Measurements from ENCODE around the gene EFR3B. TPM values are rescaled to one million over a fixed set of nuclear protein-coding genes. Genes with fewer than 3 reads are reported as not detected.

Gene EFR3B
- total RNA-seq, 5 donors from 2014 or later (not counting 1 experiment from before 2014, with no cell fraction given), result 0.09 to 0.10 (median 0.09) TPM; not detected in 2

GRCh38 chr2:25187729-25188350 lies 146.0 kb downstream of the EFR3B start:
- ChIA-PET CTCF (no interaction called here), POLR2A (no interaction called here)
- Mint-ChIP-seq H3K27me3 (peaks cover 2 to 4% of the 10 kb centered on the region in 2 donors), H3K4me1 (no peaks in the 10 kb centered on the region), H3K9me3 (no peaks in the 10 kb centered on the region), H3K36me3 (no peaks in the 10 kb centered on the region), H3K4me3 (no peak overlapping the region), H3K27ac (no peak overlapping the region)
- WGBS (ENCODE audit: insufficient coverage), result 67% methylated on average over 7 of the region's 11 CpGs
- Histone ChIP-seq H3K9me3 (no peaks in the 10 kb centered on the region), H3K27ac (ENCODE audit: low read length) (no peak overlapping the region), H3K4me3 (ENCODE audit: control insufficient read depth in 1 of 2, extremely low read depth in 1 of 2, low read length in 1 of 2) (no peak overlapping the region), H3K36me3 (ENCODE audit: control insufficient read depth in 2 of 2, extremely low read depth in 1 of 2, insufficient read depth in 1 of 2, low read length in 1 of 2) (no peaks in the 10 kb centered on the region), H3K27me3 (replicated peaks in 1 of 2; ENCODE audit: control insufficient read depth in 2 of 2, extremely low read depth in 1 of 2, insufficient read depth in 2 of 2, low read length in 1 of 2) (peaks cover 0 to 3% of the 10 kb centered on the region in 2 experiments), H3K4me1 (ENCODE audit: control insufficient read depth in 1 of 2, extremely low read depth in 1 of 2, insufficient read depth in 2 of 2, low read length in 2 of 2) (no peaks in the 10 kb centered on the region)
- DNase-seq (no peak), ATAC-seq (replicated peaks in 1 of 4) (no peak)

- no CpG with 5 or more reads among the region's 4 CpGs for WGBS (ENCODE audit: insufficient coverage)
- H3K9me3 Mint-ChIP-seq, result no peaks in the 10 kb centered on the region
- CTCF ChIA-PET, result no interaction called here
- Histone ChIP-seq H3K4me3 (ENCODE audit: control insufficient read depth in 1 of 2, extremely low read depth in 1 of 2, low read length in 1 of 2) (no peak overlapping the region), H3K36me3 (ENCODE audit: control insufficient read depth in 2 of 2, extremely low read depth in 1 of 2, insufficient read depth in 1 of 2, low read length in 1 of 2) (no peaks in the 10 kb centered on the region), H3K27me3 (replicated peaks in 1 of 2; ENCODE audit: control insufficient read depth in 2 of 2, extremely low read depth in 1 of 2, insufficient read depth in 2 of 2, low read length in 1 of 2) (peaks cover 0 to 3% of the 10 kb centered on the region in 2 experiments), H3K9me3 (no peaks in the 10 kb centered on the region), H3K4me1 (ENCODE audit: control insufficient read depth in 1 of 2, extremely low read depth in 1 of 2, insufficient read depth in 2 of 2, low read length in 2 of 2) (no peaks in the 10 kb centered on the region), H3K27ac (ENCODE audit: low read length) (no peak overlapping the region)
- no peak overlapping the region for H3K27ac Mint-ChIP-seq
- ATAC-seq (replicated peaks in 1 of 4) (no peak), DNase-seq (no peak)
- peaks cover 2 to 4% of the 10 kb centered on the region in 2 donors for H3K27me3 Mint-ChIP-seq
- no peaks in the 10 kb centered on the region for H3K4me1 Mint-ChIP-seq
- POLR2A ChIA-PET, result no interaction called here
- no peaks in the 10 kb centered on the region for H3K36me3 Mint-ChIP-seq
- no peak overlapping the region for H3K4me3 Mint-ChIP-seq
Observed at GRCh38 chr2:25188405-25188804, 146.5 kb downstream of the EFR3B start.

- Mint-ChIP-seq H3K9me3 (no peaks in the 10 kb centered on the region), H3K27me3 (peaks cover 0 to 2% of the 10 kb centered on the region in 2 donors), H3K36me3 (no peaks in the 10 kb centered on the region), H3K4me3 (no peak overlapping the region), H3K4me1 (no peaks in the 10 kb centered on the region), H3K27ac (no peak overlapping the region)
- Histone ChIP-seq H3K27ac (ENCODE audit: low read length) (no peak overlapping the region), H3K36me3 (ENCODE audit: control insufficient read depth in 2 of 2, extremely low read depth in 1 of 2, insufficient read depth in 1 of 2, low read length in 1 of 2) (no peaks in the 10 kb centered on the region), H3K4me3 (ENCODE audit: control insufficient read depth in 1 of 2, extremely low read depth in 1 of 2, low read length in 1 of 2) (no peak overlapping the region), H3K9me3 (no peaks in the 10 kb centered on the region), H3K27me3 (replicated peaks in 1 of 2; ENCODE audit: control insufficient read depth in 2 of 2, extremely low read depth in 1 of 2, insufficient read depth in 2 of 2, low read length in 1 of 2) (no peaks in the 10 kb centered on the region), H3K4me1 (ENCODE audit: control insufficient read depth in 1 of 2, extremely low read depth in 1 of 2, insufficient read depth in 2 of 2, low read length in 2 of 2) (no peaks in the 10 kb centered on the region)
- POLR2A ChIA-PET, result no interaction called here
- no peak for DNase-seq
- no peak for ATAC-seq (replicated peaks in 1 of 4)
- WGBS (ENCODE audit: insufficient coverage), result 80% methylated on average over 1 of the region's 5 CpGs
- CTCF ChIA-PET, result interaction anchor here in 1 of 2 donors (0.6 kb wide), 1 partner anchor 207 kb away, joined by 11 read pairs; no protein-coding TSS in a partner anchor
Observed at GRCh38 chr2:25190536-25190935, 148.7 kb downstream of the EFR3B start.

GRCh38 chr2:25194576-25195122 lies 152.8 kb downstream of the EFR3B start:
- CTCF ChIA-PET, result no interaction called here
- ATAC-seq (replicated peaks in 1 of 4), result no peak
- WGBS (ENCODE audit: insufficient coverage), result 93% methylated on average over 9 of the region's 9 CpGs
- H3K36me3 ChIP-seq (ENCODE audit: control insufficient read depth in 2 of 2, extremely low read depth in 1 of 2, insufficient read depth in 1 of 2, low read length in 1 of 2), result no peaks in the 10 kb centered on the region
- no peaks in the 10 kb centered on the region for H3K36me3 Mint-ChIP-seq
- H3K4me1 Mint-ChIP-seq, result peaks cover 4 to 10% (median 7%) of the 10 kb centered on the region in 3 donors
- POLR2A ChIA-PET, result no interaction called here
- DNase-seq, result no peak
- H3K9me3 Mint-ChIP-seq, result no peaks in the 10 kb centered on the region
- peaks cover 0 to 7% of the 10 kb centered on the region in 2 experiments for H3K27me3 ChIP-seq (replicated peaks in 1 of 2; ENCODE audit: control insufficient read depth in 2 of 2, extremely low read depth in 1 of 2, insufficient read depth in 2 of 2, low read length in 1 of 2)
- no peak overlapping the region for H3K27ac Mint-ChIP-seq
- H3K27ac ChIP-seq (ENCODE audit: low read length), result no peak overlapping the region
- no peak overlapping the region for H3K4me3 Mint-ChIP-seq
- no peaks in the 10 kb centered on the region for H3K27me3 Mint-ChIP-seq
- no peak overlapping the region for H3K4me3 ChIP-seq (ENCODE audit: control insufficient read depth in 1 of 2, extremely low read depth in 1 of 2, low read length in 1 of 2)
- no peaks in the 10 kb centered on the region for H3K9me3 ChIP-seq
- peaks cover 0 to 3% of the 10 kb centered on the region in 2 experiments for H3K4me1 ChIP-seq (ENCODE audit: control insufficient read depth in 1 of 2, extremely low read depth in 1 of 2, insufficient read depth in 2 of 2, low read length in 2 of 2)

- Histone ChIP-seq H3K4me3 (ENCODE audit: control insufficient read depth in 1 of 2, extremely low read depth in 1 of 2, low read length in 1 of 2) (no peak overlapping the region), H3K36me3 (ENCODE audit: control insufficient read depth in 2 of 2, extremely low read depth in 1 of 2, insufficient read depth in 1 of 2, low read length in 1 of 2) (no peaks in the 10 kb centered on the region), H3K27me3 (replicated peaks in 1 of 2; ENCODE audit: control insufficient read depth in 2 of 2, extremely low read depth in 1 of 2, insufficient read depth in 2 of 2, low read length in 1 of 2) (peaks cover 0 to 7% of the 10 kb centered on the region in 2 experiments), H3K27ac (ENCODE audit: low read length) (no peak overlapping the region), H3K4me1 (ENCODE audit: control insufficient read depth in 1 of 2, extremely low read depth in 1 of 2, insufficient read depth in 2 of 2, low read length in 2 of 2) (peaks cover 5 to 12% of the 10 kb centered on the region in 2 experiments), H3K9me3 (no peaks in the 10 kb centered on the region)
- CTCF ChIA-PET, result interaction anchor here (0.6 to 2.5 kb wide), 8 partner anchors 14 to 1653 kb away, joined by 3 to 15 read pairs (median 3); no protein-coding TSS in a partner anchor
- Mint-ChIP-seq H3K4me3 (no peak overlapping the region), H3K27me3 (no peaks in the 10 kb centered on the region), H3K36me3 (no peaks in the 10 kb centered on the region), H3K4me1 (peaks cover 14 to 19% (median 17%) of the 10 kb centered on the region in 3 donors), H3K9me3 (no peaks in the 10 kb centered on the region), H3K27ac (no peak overlapping the region)
- DNase-seq (no peak), ATAC-seq (replicated peaks in 1 of 4) (no peak)
- WGBS (ENCODE audit: insufficient coverage), result 68% methylated on average over 10 of the region's 12 CpGs
- POLR2A ChIA-PET, result no interaction called here
Observed at GRCh38 chr2:25197336-25198208, 155.7 kb downstream of the EFR3B start.

- H3K9me3 Mint-ChIP-seq, result no peaks in the 10 kb centered on the region
- ChIA-PET CTCF (no interaction called here), POLR2A (no interaction called here)
- no CpG with 5 or more reads among the region's 4 CpGs for WGBS (ENCODE audit: insufficient coverage)
- peaks cover 15 to 19% (median 19%) of the 10 kb centered on the region in 3 donors for H3K4me1 Mint-ChIP-seq
- Histone ChIP-seq H3K4me1 (ENCODE audit: control insufficient read depth in 1 of 2, extremely low read depth in 1 of 2, insufficient read depth in 2 of 2, low read length in 2 of 2) (peaks cover 7 to 12% of the 10 kb centered on the region in 2 experiments), H3K27ac (ENCODE audit: low read length) (no peak overlapping the region), H3K36me3 (ENCODE audit: control insufficient read depth in 2 of 2, extremely low read depth in 1 of 2, insufficient read depth in 1 of 2, low read length in 1 of 2) (no peaks in the 10 kb centered on the region), H3K9me3 (no peaks in the 10 kb centered on the region), H3K27me3 (replicated peaks in 1 of 2; ENCODE audit: control insufficient read depth in 2 of 2, extremely low read depth in 1 of 2, insufficient read depth in 2 of 2, low read length in 1 of 2) (peaks cover 0 to 7% of the 10 kb centered on the region in 2 experiments), H3K4me3 (ENCODE audit: control insufficient read depth in 1 of 2, extremely low read depth in 1 of 2, low read length in 1 of 2) (no peak overlapping the region)
- no peak for ATAC-seq (replicated peaks in 1 of 4)
- no peaks in the 10 kb centered on the region for H3K36me3 Mint-ChIP-seq
- no peaks in the 10 kb centered on the region for H3K27me3 Mint-ChIP-seq
- no peak overlapping the region for H3K27ac Mint-ChIP-seq
- DNase-seq, result no peak
- no peak overlapping the region for H3K4me3 Mint-ChIP-seq
Observed at GRCh38 chr2:25198209-25198525, 156.3 kb downstream of the EFR3B start.
